GM19455 (cell line): ENCODE results near the gene SCO1.
"Not testable (repeated sequence)": the region's sequence is repeated elsewhere in the genome, so short reads cannot be mapped to it uniquely, and the experiment has no call there.

Source experiments
- ATAC-seq: cut with Tn5 transposase; IDR thresholded peaks from one replicate; pipeline ENCODE4 v1.9.1; 2021; ENCODE audit not compliant: unreplicated experiment

SCO1 gene

GRCh38 chr17:10697092-10698081 is at the start of gene SCO1, which contains the start of gene ADPRM:
Gene SCO1, minus strand, starts transcription at chr17:10697533. Its CDS starts 26 bp downstream, at chr17:10697507.
Gene ADPRM, plus strand, starts transcription at chr17:10697594. Its CDS starts 7,333 bp downstream, at chr17:10704927.
- ATAC-seq: peak; percentile 97

GRCh38 chr17:10745231-10745630 is 47.9 kb upstream of the SCO1 start:
- ATAC-seq: no peak

GRCh38 chr17:10744501-10745000 is 47.2 kb upstream of the SCO1 start:
- ATAC-seq: no peak

GRCh38 chr17:10743316-10744009 is 46.1 kb upstream of the SCO1 start:
- ATAC-seq: no peak

GRCh38 chr17:10742431-10742830 is 45.1 kb upstream of the SCO1 start:
- ATAC-seq: no peak

- ATAC-seq: no peak
Measured at GRCh38 chr17:10741416-10742135, 44.2 kb upstream of the SCO1 start.

GRCh38 chr17:10739386-10739785 is 42.1 kb upstream of the SCO1 start:
- no peak for ATAC-seq

- no peak for ATAC-seq
Measured at GRCh38 chr17:10738521-10739258, 41.4 kb upstream of the SCO1 start.

- no peak for ATAC-seq
Measured at GRCh38 chr17:10737736-10738135, 40.4 kb upstream of the SCO1 start.

- ATAC-seq: no peak
Measured at GRCh38 chr17:10737168-10737622, 39.9 kb upstream of the SCO1 start.

- no peak for ATAC-seq
Measured at GRCh38 chr17:10735821-10736220, 38.5 kb upstream of the SCO1 start.

- no peak for ATAC-seq
Measured at GRCh38 chr17:10735251-10735650, 37.9 kb upstream of the SCO1 start.

- ATAC-seq: no peak
Measured at GRCh38 chr17:10733666-10734065, 36.3 kb upstream of the SCO1 start.

- ATAC-seq: not testable (repeated sequence)
Measured at GRCh38 chr17:10732121-10732520, 34.8 kb upstream of the SCO1 start.

GRCh38 chr17:10731408-10731879 is 34.1 kb upstream of the SCO1 start:
- no peak for ATAC-seq

- not testable (repeated sequence) for ATAC-seq
Measured at GRCh38 chr17:10730247-10730646, 32.9 kb upstream of the SCO1 start.

- peak; percentile 79 for ATAC-seq
Measured at GRCh38 chr17:10729334-10730193, 32.2 kb upstream of the SCO1 start, which contains the start of gene TMEM220. Gene TMEM220, minus strand, starts transcription at chr17:10730023. Its CDS starts 172 bp downstream, at chr17:10729851.

- no peak for ATAC-seq
Measured at GRCh38 chr17:10728331-10728892, 31.1 kb upstream of the SCO1 start.

GRCh38 chr17:10727192-10727591 is 29.9 kb upstream of the SCO1 start:
- no peak for ATAC-seq
